Activated CD8-positive, alpha-beta memory T cell treated with anti-CD3 and anti-CD28 coated beads for 4 hours (primary cell): ENCODE results near the gene IFNA17.
"Not testable (repeated sequence)": the region's sequence is repeated elsewhere in the genome, so short reads cannot be mapped to it uniquely, and the experiment has no call there.

Experiments
- DNase-seq, 2 donors: peaks; one replicate each; pipeline ENCODE4 v3.0.0-alpha.2; 2020; ENCODE audit warnings: low read depth in 2 of 2

Gene IFNA17

DNA sequence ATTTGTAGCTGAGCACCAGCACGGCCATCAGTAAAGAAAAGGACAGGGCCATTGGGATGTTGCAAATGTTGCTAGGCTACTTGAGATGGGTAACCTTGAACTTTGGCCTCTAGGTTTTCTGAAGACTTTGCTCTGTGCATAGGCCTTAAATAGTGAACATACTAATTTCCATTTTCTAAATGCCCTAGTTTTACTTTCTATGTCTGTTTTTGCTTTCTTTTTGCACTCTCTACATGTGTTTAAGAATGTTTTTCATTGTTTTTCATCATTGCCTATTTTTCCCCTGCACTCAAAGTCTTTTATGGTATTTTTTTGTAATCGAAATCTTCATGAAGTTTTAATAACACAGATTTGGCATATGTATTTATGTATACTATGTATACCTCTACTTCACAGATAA, at the start of gene IFNA17:
IFNA17 (minus strand) TSS at position 101 of the 400 bp plus-strand sequence; CDS start at position 52, 49 bp downstream.
- no peak for DNase-seq

DNA sequence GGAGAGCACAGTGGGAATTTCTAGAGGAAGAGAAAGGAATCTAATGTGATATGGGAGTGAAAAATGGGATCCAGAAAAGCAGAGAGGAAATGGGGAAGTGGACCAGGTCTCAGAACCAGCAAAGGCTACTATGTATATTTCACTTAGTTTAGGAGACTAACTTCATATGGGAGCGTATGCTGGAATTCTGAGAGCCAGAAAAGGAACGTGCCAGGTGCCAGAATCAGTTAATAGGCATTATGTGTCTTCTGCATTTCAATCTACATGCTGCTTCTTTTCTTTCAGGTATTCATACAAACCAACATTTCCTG, 40.3 kb upstream of the IFNA17 start:
- no peak for DNase-seq

DNA sequence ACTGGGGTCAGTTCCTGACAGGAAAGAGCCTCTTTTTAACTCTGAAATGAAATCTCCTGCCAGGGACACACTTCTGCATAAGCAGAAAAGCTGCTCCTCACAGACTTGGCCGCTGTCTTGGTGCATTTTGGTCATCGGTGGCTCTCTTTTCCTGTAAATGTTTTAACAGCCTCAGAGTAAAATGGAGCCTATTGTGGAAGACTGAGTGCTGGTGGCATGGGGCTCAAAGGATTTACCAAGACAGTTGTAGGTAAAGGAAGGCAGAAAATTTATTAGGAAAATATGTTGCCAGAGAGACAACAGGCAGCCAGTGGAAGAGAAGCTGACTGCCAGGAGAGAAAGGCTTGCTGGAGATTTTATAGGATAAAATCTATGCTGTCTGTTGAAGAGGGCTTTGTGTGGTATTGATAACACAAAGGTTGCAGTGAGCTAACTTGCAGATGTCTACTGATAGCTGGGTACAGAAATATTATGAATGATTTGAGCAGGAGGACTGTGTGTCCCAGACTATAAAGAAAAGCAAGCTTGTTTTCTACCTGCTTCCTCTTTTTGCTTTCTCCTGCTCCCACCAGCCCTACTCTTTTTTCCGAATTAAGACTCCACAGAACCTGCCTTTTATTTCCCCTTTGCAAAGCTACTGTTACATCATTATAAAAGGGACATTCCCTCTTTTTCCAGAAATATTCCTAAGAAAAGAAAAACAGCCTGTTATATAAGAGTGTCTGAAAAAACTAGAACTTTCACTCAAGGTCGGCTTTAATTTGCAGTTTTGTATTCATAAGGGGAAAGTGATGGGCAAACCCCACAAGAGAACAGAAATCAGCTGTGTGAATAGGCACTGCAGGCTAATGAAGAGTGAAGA, 39.7 kb upstream of the IFNA17 start:
- no peak for DNase-seq

DNA sequence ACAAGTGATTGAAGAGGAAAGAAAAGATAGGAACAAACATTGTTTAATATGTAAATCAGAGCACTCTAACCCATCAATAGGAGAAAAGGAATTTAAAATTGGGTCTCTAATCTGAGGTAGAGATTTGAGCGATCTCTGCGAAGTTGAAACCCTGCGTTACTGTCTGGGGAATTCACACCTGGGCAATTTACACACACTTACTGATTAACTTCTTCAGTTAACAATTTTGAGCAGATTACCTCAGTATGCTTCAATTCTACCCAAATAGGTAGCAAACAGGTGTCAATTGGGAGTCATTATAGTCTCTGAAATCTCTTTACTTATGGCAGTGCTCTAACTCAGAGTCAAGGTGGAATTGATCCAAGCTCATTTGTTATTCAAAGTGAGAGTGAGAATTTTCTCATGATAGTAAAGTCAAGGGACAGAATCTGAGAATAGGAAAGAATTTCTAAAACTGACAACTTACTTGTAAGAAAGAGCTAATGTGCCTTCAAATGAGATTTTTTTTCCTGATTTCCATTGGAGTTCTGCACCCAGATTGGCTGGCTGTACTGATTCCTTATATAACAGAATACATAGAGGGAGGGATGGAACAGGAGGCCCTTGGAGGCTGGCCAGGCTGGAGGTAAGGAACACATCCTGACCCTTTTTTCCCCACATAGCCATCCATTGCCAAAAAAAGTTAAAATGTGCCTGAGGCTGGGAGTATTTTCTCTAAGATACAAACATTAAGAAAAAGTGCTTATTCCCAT, 38.9 kb upstream of the IFNA17 start:
- no peak for DNase-seq

DNA sequence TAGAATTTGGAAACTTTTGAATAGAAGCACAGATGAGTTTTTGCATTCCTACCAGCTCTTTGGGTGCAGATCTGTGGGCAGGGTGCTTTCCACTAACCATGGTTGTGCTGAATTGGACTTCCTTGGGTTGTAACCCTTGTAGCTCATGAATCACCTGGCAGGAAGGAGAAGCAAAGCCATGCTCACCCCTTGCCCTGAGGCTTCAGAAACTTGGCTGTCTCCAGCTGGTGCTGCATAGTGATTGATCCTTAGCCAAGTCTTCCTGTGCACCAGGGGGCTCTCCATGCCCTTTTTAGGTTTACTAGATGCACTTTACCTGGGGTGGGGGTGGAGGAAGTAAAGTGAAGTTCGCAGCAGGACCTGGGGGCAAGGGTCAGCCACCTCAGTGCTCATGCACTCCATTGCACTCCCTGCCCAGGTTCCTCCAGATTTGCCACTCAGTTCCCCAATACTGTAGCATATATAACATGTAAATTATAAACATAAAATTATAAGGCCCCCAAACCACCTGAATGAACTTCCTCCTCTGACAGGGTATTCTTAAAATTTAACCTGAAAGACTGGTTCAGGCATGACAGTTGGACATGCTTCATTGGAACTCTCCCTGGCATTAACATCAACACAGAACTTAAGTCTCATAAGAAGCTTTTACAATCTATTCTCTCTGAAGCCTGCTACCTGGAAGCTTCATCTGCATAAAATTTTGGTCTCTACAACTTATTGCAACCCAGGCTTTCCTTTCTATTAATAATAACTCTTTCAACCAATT, 37.6 kb upstream of the IFNA17 start:
- DNase-seq: no peak

DNA sequence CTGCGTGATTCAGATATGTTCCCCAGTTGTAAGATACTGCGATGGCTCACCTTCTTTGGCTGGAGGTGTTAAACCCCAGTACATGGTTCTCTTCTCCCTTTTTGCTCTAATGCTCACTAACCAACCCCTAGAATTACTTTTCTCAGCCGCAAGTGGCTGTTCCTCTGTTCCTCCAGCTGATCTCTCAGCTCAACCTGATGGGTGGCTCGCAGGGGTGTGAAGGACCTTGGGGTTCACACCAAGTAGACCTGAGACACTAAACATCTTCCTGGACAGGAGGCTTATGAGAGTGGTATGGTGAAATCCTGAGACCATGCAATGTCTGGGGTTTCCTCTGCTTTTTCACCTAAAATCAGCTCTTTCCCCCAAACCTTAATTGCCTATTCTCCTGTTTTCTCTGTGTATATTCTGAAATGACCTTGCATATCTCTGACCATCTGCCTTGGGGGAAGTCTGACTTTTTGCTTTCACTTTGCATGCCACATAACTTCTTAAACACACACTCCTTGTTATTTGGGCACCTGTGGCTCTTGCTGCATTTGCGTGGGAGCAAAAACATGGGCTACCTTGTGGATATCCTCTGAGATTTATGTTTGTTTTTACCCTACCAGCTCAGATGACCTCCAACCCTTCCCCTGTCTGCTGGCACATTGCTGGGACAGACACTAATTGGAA, 27.7 kb upstream of the IFNA17 start:
- DNase-seq: no peak

DNA sequence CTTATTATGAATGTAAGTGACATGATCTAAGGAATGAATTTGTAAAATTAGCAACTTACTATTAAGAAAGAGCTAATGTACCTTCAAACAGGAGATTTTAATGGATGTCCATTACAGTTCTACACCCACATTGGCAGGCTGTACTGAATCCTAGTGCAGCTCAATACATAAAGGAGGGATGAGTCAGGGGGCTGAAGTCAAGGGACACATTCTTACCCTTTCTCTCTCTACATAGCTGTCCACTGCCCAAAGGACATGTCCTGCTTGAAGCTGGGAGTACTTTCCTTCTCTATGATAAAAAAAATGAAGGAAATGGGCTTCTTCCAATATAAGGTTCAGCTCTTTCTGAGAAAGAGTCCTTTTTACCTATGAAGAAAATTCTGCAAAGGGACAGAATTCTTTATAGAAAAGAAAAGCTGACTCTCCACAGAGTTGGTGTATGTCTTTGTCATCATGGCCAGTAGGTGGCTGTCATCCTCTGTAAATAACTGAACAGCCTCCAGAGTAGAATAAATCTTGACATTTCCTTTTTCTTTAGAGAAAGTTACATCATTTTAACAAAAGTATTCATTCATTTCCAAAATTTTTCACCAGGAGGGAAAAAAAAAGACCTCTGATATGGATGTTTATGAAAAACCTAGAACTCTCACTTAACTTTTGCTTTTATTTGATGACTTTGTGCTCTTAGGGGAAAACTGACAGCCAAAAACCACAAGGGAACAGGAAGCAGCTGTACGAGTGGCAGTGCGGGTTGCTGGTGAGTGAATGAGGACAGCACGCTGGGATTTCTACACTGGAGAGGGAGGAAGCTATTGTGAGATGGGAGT, 24.9 kb upstream of the IFNA17 start:
- no peak for DNase-seq

DNA sequence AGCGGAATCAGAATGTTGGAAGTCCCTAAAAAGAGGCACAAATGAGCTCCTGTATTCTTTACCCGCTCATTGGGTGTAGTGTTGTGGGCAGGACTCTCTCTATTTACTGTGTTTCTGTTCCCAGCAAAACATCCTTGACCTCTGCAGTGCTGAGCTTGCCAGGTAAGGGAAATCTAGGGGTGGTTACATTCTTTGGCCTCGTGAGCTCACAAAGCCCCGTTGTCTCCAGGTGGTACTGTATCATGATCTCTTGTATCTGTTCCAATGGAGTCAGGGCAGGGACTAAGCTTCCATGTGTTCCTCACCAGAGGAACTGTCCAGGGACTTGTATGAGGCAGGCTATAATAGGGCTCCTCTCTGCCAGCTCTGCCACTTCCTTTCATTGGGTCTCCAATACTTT, 23.6 kb upstream of the IFNA17 start:
- no peak for DNase-seq

DNA sequence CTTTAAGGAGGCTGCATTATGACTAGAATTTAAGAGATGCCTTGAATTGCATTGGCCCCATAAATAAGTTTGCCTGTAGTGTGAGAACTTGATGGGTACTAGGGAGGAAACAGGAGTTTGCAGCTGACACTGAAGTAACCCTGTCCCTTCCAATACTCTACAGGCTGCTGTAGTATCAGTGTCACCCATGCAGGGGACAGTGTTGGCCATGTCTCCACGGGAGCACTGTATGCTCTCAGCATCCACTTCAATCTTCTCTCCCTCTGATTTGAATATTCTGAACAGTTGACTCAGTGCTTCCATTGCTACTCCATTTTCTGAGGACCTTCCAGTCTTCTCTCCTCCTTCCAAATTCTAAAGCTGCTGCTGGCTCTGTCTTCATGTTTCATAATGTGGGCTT, 23.2 kb upstream of the IFNA17 start:
- no peak for DNase-seq

DNA sequence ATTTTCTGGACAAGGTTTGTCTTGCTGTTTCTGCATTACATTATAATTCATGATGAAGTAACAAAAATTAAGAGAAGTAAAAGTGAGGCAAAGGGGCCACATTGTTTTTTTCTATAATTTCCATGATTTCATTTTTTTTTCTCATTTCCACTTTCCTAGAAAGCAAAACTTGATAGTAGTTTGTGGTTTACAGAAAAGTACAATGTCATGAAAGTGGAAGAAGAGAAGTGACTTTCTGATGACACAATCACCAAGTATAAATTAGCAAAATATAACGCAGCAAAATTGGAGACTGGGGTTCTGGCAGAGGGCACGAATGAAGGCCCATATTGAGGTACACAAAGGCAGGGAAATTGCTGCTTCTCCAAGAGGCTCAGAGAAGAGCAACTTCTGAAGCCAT, 16.8 kb upstream of the IFNA17 start:
- no peak for DNase-seq

DNA sequence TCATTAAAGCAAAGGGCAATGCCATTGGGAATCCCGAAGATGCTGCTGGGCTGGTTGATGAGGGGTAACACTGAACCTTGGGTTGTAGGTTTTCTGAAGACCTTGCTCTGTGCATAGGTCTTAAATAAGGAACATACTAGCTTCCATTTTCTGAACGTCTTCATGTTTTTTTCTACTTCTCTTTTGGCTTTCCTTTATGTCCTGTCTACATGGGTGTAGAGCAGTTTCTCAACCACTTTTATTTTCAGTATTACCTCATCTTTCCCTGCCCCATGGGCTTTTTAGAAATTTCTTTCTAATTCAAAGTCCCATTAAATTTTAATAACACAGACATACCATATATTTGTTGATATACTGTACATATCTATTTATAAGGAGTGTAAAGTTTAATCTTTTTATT, 11.9 kb upstream of the IFNA17 start, which contains the start of gene IFNA14:
IFNA14 (minus strand) TSS at position 95 of the 400 bp plus-strand sequence; CDS start at position 25, 70 bp downstream.
- DNase-seq: no peak

DNA sequence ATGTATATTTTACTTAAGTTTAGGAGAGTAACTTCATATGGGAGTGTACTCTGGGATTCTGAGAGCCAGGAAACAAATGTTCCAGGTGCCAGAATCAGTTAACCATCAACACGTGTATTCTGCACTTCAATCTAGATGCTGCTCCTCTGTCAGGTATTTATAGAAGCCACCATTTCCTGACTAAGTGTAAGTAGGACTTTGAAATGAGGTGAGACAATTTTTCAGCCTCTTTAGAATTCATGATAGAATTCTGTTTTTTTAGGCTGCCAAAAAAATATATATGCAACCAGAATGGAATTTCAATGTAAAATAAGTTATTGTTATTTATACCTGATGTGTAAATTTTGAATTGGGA, 8.3 kb upstream of the IFNA17 start:
- DNase-seq: not testable (repeated sequence)

DNA sequence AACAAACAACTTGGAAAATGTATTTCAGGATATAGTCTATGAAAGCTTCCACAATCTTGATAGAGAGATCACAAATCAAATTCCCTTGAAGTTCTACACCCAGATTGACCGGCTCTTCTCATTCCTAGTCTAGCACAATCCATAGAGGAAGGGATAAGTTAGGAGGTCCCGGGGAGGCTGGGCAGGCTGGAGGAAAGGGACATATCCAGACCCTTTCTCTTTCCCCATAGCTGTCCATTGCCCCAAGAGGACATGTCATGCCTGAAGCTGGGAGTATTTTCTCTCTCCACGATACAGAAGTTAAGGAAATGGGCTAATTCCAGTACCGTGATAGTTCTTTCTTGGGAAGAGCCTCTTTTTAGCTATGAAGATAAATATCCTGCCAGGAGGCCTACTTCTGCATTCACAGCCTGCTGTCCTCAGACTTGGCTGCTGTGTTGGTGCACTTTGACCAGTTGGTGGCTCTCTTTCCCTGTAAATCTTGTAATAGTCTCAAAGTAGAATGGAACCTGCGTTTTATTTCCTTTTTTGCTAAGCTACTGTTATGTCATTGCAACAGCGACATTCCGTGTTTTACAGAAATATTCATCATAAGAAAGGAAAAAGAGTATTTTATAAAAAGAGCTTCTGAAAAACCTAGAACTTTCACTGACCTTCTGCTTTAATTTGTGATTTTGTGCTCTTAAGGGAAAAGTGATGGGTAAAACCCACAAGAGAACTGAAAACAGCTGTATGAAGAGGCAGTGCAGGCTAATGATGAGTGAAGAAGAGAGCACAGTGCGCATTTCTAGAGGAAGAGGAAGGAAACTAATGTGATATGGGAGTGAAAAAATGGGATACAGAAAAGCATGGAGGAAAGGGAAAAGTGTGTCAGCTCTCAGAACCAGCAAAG, 7.7 kb upstream of the IFNA17 start:
- DNase-seq: not testable (repeated sequence)

DNA sequence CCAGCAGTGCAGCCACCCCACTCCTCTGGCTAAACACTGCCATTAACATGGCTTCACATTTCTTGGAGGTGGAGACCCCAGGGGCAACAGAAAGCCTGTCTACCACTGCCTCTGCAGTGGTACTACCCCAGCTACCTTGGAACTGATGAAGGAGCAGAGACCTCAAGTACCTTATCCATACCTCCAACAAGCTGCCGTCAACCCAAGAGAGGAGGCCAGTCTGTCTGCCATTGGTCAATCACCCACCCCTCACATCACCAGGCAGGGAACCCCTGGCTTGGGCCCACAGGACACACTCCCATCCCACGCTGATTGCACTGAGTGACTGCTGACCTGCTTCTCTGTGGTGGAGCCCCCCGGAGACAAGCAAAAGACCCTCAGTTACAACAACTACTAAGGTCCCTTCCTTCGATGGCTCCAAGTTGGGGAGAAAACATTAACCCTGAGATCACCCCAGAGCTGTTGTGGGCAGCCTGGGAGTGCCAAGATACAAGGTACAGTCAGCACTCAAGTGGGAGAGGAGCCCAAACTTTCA, 6.2 kb upstream of the IFNA17 start:
- no peak for DNase-seq

DNA sequence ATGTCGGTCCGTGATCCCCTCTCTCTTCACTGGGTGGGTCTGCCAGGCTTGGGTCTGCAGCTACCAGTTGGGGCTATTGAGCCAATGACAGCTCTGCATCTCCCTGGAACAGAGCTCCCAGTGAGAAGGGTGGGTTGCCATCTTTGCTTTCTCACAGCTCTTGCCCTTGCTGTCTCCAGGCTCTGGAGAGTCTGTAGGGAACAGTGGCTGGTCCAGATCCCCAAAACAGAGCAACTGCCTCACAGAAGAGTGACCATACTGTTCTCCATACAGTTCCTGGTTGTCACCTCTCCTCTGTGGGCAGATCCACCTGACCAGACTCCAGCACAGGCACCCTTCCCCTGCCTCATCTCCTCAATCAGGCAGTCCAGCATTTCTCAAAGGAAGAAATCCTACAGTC, 5.2 kb upstream of the IFNA17 start:
- DNase-seq: no peak

DNA sequence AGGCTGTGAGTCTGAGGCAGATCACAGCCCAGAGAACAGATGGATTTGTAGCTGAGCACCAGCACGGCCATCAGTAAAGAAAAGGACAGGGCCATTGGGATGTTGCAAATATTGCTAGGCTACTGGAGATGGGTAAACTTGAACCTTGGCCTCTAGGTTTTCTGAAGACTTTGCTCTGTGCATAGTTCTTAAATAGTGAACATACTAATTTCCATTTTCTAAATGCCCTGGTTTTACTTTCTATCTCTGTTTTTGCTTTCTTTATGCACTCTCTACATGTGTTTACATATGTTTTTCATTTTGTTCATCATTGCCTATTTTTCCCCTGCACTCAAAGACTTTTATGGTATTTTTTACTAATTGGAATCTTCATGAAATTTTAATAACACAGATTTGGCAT, 10.8 kb downstream of the IFNA17 start, which contains the start of gene IFNA16:
IFNA16 (minus strand) TSS at position 101 of the 400 bp plus-strand sequence; CDS start at position 95, 6 bp downstream.
- DNase-seq: not testable (repeated sequence)

DNA sequence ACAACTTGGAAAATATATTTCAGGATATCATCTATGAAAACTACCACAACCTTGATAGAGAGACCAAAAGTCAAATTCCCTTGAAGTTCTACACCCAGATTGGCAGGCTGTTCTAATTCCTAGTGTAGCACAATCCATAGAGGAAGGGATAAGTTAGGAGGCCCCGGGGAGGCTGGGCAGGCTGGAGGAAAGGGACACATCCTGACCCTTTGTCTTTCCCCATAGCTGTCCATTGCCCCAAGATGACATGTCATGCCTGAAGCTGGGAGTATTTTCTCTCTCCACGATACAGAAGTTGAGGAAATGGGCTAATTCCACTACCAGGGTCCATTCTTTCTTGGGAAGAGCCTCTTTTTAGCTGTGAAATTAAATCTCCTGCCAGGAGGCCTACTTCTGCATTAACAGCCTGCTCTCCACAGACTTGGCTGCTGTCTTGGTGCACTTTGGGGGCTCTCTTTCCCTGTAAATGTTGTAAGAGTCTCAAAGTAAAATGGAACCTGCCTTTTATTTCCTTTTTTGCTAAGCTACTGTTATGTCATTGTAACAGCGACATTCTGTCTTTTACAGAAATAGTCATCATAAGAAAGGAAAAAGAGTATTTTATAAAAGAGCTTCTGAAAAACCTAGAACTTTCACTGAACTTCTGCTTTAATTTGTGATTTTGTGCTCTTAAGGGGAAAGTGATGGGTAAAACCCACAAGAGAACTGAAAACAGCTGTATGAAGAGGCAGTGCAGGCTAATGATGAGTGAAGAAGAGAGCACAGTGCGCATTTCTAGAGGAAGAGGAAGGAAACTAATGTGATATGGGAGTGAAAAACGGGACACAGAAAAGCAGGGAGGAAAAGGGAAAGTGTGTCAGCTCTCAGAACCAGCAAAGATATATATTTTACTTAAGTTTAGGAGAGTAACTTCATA, 14.4 kb downstream of the IFNA17 start:
- DNase-seq: not testable (repeated sequence)

DNA sequence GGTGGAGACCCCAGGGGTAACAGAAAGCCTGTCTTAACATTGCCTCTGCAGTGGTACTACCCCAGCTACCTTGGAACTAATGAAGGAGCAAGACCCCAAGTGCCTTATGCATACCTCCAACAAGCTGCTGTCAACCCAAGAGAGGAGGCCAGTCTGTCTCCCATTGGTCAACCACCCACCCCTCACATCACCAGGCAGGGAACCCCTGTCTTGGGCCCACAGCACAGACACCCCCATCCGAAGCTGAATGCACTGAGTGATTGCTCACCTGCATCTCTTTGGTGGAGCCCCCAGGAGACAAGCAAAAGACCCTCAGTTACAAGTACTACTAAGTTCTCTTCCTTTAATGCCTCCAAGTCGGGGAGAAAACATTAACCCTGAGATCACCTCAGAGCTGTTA, 15.9 kb downstream of the IFNA17 start:
- DNase-seq: not testable (repeated sequence)
